SJCRH30 (cell line): Measurements from ENCODE around the gene CEACAM7. TPM values are rescaled to one million over a fixed set of nuclear protein-coding genes. Genes with fewer than 3 reads are reported as not detected.
"Not testable (repeated sequence)": the region's sequence is repeated elsewhere in the genome, so short reads cannot be mapped to it uniquely, and the experiment has no call there.

ENCODE experiments used
- DNase-seq, 2 experiments: peaks; one replicate each; pipeline ENCODE4 v3.0.0-alpha.2; 2015 to 2020
- H3K27ac ChIP-seq: fragments of 250-450 bp; sonication (Bioruptor Pico); 2 replicates; pipeline ENCODE4 v1.5.1; 2020; ENCODE audit warnings: mild to moderate bottlenecking, moderate library complexity
- H3K27me3 ChIP-seq: fragments of 250-450 bp; sonication (Bioruptor Pico); 2 replicates; pipeline ENCODE4 v1.5.1; 2020; ENCODE audit warnings: mild to moderate bottlenecking, moderate library complexity
- H3K36me3 ChIP-seq: fragments of 250-450 bp; sonication (Bioruptor Pico); 2 replicates; pipeline ENCODE4 v1.5.1; 2020; ENCODE audit warnings: mild to moderate bottlenecking, moderate library complexity
- H3K4me1 ChIP-seq: fragments of 250-450 bp; sonication (Bioruptor Pico); 2 replicates; pipeline ENCODE4 v1.5.1; 2020; ENCODE audit warnings: mild to moderate bottlenecking, moderate library complexity
- H3K4me3 ChIP-seq: fragments of 250-450 bp; sonication (Bioruptor Pico); 2 replicates; pipeline ENCODE4 v1.5.1; 2020; ENCODE audit warnings: mild to moderate bottlenecking, moderate library complexity
- H3K9me3 ChIP-seq: fragments of 250-450 bp; sonication (Bioruptor Pico); replicated peaks from 2 replicates; pipeline ENCODE4 v1.5.1; 2020; ENCODE audit warnings: mild to moderate bottlenecking, moderate library complexity
- total RNA-seq: library from RNA; depleted of rRNA; stranded (reverse); fragments of >200 nt; shearing (Covaris generic); gene quantifications from 2 replicates; pipeline ENCODE4 v1.2.3, GENCODE V29; 2014; rRNA removed

The CEACAM7 gene
- total RNA-seq, result not detected in 2 replicates

DNA sequence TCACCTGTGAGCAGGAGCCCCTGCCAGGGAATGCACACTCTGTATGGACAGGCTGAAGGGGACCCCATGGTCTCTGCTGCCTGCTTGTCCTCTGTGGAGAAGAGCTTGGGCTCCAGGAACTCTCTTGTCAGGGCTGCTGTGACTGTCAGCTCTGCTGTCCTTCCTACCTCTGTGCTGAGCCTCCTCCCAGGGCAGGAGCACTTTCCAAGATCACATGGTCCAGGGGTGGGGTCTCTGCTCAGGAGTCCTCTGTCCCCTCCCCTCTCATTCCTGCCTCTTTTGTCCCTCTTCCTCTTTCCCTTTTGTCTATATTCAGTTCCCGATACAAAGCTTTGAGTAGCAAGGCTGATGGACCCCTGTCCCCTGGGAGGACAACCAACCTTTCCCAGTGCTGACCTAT is at the start of gene CEACAM7:
TSS of gene CEACAM7 (minus strand) at position 173 of the 400 bp plus-strand sequence. CDS start at position 68, 105 bp downstream.
- Histone ChIP-seq H3K4me3 (no peak within 1 kb of the TSS), H3K4me1 (no peaks in the 10 kb centered on the region), H3K27ac (no peak within 1 kb of the TSS), H3K36me3 (no peaks in the 10 kb centered on the region), H3K27me3 (peaks cover 15% of the 10 kb centered on the region; the same call in 1 of the 2 replicates), H3K9me3 (no peaks in the 10 kb centered on the region)
- no peak for DNase-seq

DNA sequence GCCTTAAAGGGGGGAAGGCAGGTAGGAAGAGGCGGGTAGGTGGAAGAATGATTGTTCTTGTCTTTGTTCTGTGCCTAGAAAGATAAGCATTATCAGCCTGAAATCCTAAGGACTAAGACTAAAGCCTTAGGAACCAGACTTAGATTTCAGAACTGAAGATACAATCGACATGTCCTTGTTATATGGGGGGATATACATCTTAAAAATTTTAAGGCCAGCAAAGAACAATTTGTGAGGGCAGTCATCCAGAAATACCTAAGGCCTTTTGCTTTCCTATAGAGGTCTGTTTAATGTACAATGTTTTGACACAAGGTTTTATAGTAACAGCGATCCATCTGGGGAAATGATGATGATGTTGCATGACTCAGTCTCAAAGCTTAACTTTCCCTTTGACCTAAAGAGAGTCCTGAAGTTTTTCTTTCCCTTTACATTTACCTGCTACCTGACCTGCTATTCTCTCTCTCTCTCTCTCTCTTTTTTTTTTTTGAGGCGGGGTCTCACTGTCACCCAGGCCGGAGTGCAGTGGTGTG is 47.1 kb upstream of the CEACAM7 start:
- H3K36me3 ChIP-seq, result no peaks in the 10 kb centered on the region
- peaks cover 16% of the 10 kb centered on the region for H3K27me3 ChIP-seq
- H3K4me1 ChIP-seq, result no peaks in the 10 kb centered on the region
- no peak for DNase-seq
- H3K9me3 ChIP-seq, result no peaks in the 10 kb centered on the region
- no peak overlapping the region for H3K27ac ChIP-seq
- H3K4me3 ChIP-seq, result no peak overlapping the region

DNA sequence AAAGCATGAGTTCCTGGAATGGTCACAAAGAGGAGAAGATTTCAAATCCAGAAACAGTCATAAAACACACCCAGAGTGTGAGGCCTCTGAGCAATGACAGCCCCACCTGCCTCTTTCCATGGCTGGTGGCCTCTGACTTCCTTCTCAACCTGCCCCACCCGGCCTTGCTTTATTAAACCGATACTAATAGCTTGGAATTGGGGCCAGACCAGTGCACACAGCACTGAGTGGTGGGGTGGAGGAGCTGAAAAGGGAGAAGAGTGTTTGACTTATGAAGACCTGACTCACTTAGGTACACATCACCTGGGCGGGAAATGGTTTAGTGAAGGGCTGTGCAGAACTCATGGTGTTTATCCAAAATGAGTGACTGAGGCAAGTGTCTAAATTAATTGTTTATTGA is 46.5 kb upstream of the CEACAM7 start:
- no peak for DNase-seq
- peaks cover 14% of the 10 kb centered on the region for H3K27me3 ChIP-seq
- H3K27ac ChIP-seq, result no peak overlapping the region
- no peaks in the 10 kb centered on the region for H3K4me1 ChIP-seq
- no peaks in the 10 kb centered on the region for H3K9me3 ChIP-seq
- no peak overlapping the region for H3K4me3 ChIP-seq
- no peaks in the 10 kb centered on the region for H3K36me3 ChIP-seq

DNA sequence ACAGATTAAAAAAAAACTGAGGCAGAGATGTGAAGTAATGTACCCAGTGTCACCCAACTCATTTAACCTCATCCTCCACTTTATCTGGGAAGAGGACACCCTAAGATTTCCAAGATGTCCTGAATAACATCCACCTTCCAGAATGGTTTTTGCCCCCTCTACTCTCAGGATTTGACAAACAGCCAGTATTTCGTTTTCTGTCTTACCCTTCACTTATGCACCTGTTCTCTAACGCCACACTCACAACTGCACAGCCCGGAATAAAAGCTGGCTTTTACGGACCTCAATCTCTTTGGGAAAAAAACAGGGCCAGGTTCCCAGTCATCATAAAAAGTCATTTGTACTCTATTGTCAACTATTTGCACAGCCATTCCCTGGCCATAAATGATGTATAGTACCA is 46.1 kb upstream of the CEACAM7 start:
- no peak for DNase-seq
- Histone ChIP-seq H3K36me3 (no peaks in the 10 kb centered on the region), H3K27ac (no peak overlapping the region), H3K27me3 (peaks cover 14% of the 10 kb centered on the region), H3K4me1 (no peaks in the 10 kb centered on the region), H3K9me3 (no peaks in the 10 kb centered on the region), H3K4me3 (no peak overlapping the region)

DNA sequence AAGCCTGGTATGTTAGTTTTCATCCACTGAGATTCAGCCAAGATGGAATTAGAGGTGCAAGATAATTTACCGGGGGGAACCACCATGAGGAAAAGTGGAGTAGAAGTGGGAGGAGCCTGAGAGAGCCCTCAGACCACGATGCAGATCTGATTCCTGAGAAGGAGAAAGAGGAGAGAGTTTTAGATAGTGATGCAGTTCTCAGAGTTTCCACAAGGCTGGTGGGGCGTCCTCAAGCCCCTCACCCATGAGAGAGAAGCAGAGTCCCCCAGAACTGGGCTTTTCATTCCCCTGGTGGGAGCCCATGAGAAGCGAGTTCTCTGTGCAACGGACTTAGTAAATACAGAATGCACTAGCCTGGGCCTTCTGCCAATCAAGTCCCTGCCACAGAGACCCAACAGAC is 38.4 kb upstream of the CEACAM7 start:
- Histone ChIP-seq H3K27me3 (peaks cover 3% of the 10 kb centered on the region; the same call in 1 of the 2 replicates), H3K4me3 (no peak overlapping the region), H3K36me3 (no peaks in the 10 kb centered on the region), H3K4me1 (no peaks in the 10 kb centered on the region), H3K9me3 (no peaks in the 10 kb centered on the region), H3K27ac (no peak overlapping the region)
- DNase-seq, result no peak

DNA sequence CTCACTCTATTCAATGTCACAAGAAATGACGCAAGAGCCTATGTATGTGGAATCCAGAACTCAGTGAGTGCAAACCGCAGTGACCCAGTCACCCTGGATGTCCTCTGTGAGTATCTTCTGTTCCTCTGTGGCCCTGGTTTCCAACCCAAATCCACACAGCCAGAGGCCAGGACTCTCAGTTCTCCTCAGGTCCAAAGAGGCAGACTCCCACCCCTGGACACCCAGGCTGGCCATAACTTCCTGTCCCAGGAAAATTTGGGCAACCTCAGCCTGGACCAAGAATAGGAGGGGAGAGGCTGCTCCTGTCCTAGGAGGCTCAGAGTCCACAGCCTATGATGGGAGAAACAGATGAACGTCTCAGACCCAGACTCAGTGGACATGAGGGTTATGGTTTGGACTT is 32.0 kb upstream of the CEACAM7 start:
- no peaks in the 10 kb centered on the region for H3K9me3 ChIP-seq
- H3K36me3 ChIP-seq, result no peaks in the 10 kb centered on the region
- H3K4me3 ChIP-seq, result no peak overlapping the region

DNA sequence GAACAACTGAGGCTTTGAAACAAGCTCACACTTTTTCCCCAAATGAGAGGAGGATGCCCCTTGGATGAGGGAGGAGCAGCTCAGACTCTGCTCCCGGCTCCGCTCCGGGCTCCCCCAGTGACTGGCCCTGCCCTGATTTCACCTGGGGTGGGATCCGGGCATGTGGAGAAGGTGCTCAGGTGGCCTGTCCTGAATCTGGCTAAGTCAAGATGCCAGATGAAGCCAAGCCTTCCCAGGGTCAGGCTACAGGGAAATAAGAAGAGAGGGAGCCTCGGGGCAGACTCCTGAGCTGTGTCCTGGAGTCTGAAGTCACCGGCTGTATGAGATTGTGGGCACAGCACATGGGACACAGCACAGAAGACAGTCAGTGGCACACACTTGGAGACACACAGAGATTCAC is 30.7 kb upstream of the CEACAM7 start:
- H3K27ac ChIP-seq, result no peak overlapping the region
- peaks cover 25% of the 10 kb centered on the region; the same call in 1 of the 2 replicates for H3K27me3 ChIP-seq
- DNase-seq, result no peak
- H3K9me3 ChIP-seq, result no peaks in the 10 kb centered on the region
- no peaks in the 10 kb centered on the region for H3K4me1 ChIP-seq
- H3K36me3 ChIP-seq, result no peaks in the 10 kb centered on the region
- H3K4me3 ChIP-seq, result no peak overlapping the region

More for the DNA sequence above, 32.0 kb upstream of the CEACAM7 start:
- Histone ChIP-seq H3K27me3 (peaks cover 16% of the 10 kb centered on the region; the same call in 1 of the 2 replicates), H3K27ac (no peak overlapping the region), H3K4me1 (no peaks in the 10 kb centered on the region)
- DNase-seq, result no peak

DNA sequence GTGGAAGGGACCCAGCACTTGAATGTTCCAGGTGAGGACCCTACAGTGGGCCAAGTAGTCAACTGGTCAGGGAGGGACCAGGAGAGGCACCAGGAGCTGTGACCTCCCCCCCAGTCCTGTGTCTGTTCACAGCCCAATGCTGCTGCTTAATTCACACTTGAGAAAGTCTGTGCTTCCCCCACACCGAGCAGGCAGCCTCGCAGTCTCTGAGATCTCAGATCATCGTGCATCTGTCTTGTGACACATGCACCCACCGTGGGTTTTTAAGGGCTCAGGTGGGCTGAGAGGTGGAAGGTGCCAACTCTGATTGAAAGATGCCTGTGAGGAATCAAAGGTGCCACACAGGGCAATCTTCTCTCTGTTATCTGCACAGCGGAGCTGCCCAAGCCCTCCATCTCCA is 26.5 kb upstream of the CEACAM7 start:
- H3K9me3 ChIP-seq, result no peaks in the 10 kb centered on the region
- no peak for DNase-seq
- peaks cover 47% of the 10 kb centered on the region for H3K27me3 ChIP-seq
- no peak overlapping the region for H3K27ac ChIP-seq
- no peaks in the 10 kb centered on the region for H3K4me1 ChIP-seq
- no peak overlapping the region for H3K4me3 ChIP-seq
- no peaks in the 10 kb centered on the region for H3K36me3 ChIP-seq

DNA sequence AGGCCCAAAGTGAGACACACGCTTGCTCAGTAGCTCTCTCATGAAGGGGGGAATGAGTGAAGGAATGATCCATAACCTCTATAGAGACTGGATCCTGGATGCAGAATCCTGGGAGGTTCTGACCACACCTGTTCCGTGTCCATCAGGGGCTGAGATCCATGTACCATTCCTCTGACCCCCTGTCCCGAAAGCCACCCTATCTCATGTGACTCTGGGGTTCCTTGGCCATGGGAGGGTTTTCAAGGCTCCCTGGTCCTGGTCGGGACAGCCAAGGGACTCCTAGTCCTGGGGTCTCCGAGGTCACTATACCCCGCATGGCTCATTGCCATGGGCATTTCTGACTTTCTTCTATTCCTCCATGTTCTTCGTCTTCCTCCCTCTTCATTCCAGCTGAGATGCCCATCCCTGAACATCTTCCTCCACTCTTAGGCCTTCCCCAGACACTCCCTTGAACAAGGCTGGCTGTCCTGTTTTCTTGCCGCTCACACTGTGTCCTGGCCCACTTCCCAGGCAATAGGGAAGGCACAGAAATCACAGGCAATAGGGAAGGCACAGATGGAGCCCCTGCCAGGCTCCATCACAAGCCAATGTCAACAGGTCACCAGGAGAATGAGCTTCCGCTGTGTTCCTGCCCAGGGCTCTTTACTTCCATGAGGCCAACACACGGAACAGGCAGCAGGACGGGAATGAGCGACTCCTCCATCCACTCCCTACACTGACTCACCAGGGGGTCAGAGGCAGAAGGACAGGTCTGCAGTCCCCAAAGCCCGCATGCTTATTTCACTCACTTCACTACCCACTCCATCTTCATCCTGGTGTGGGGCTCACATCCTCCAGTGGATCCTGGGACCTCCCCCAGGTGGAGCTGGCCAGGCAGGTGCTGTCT is 23.5 kb upstream of the CEACAM7 start:
- Histone ChIP-seq H3K27me3 (peaks cover 54% of the 10 kb centered on the region), H3K27ac (no peak overlapping the region), H3K4me3 (no peak overlapping the region), H3K4me1 (no peaks in the 10 kb centered on the region), H3K36me3 (no peaks in the 10 kb centered on the region), H3K9me3 (no peaks in the 10 kb centered on the region)
- no peak for DNase-seq

DNA sequence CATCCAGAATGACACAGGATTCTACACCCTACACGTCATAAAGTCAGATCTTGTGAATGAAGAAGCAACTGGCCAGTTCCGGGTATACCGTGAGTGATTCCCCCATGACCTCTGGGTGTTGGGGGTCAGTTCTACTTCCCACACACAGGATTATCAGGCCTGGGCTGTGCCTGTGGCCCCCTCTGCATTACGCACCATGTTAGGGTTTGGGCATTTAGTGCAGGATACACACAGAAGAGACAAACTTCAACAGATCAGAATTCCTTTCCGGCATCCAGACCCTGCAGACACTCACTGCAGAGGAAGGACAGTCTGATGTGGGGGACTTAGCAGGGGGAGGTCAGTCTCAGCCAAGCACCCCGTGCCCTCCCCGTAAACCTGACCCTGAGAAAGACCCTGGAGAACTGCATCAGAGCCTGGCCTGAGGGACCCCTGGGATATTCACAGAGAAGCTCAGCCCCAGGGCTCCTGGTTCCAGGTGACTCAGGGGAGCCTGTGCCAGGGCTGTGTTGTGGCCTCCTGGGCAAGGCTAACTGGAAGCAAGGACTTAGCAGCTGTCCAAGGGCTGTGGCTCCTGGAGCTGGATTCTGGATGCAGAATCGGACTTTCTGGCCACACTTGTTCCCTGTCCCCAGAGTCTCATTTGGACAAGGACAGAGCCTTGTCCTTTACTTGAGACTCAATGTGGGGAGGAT is 22.0 kb upstream of the CEACAM7 start:
- Histone ChIP-seq H3K4me1 (no peaks in the 10 kb centered on the region), H3K27me3 (peaks cover 48% of the 10 kb centered on the region), H3K36me3 (no peaks in the 10 kb centered on the region), H3K4me3 (no peak overlapping the region), H3K9me3 (no peaks in the 10 kb centered on the region), H3K27ac (no peak overlapping the region)
- no peak for DNase-seq

DNA sequence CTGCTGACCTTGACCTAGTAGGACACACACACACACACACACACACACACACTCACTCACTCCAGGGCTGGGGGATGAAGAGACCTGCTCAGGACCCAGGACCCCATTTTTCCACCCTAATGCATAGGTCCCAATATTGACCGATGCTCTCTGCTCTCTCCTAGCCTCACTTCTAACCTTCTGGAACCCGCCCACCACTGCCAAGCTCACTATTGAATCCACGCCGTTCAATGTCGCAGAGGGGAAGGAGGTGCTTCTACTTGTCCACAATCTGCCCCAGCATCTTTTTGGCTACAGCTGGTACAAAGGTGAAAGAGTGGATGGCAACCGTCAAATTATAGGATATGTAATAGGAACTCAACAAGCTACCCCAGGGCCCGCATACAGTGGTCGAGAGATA is 21.4 kb upstream of the CEACAM7 start:
- not testable (repeated sequence) for H3K4me3 ChIP-seq, H3K4me1 ChIP-seq, H3K27ac ChIP-seq, DNase-seq, H3K36me3 ChIP-seq, H3K9me3 ChIP-seq
- H3K27me3 ChIP-seq, result peaks cover 46% of the 10 kb centered on the region

DNA sequence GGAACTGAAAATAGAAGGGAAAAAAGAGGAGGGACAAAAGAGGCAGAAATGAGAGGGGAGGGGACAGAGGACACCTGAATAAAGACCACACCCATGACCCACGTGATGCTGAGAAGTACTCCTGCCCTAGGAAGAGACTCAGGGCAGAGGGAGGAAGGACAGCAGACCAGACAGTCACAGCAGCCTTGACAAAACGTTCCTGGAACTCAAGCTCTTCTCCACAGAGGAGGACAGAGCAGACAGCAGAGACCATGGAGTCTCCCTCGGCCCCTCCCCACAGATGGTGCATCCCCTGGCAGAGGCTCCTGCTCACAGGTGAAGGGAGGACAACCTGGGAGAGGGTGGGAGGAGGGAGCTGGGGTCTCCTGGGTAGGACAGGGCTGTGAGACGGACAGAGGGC is 20.4 kb upstream of the CEACAM7 start, which contains the start of gene CEACAM5:
TSS of gene CEACAM5 (plus strand) at position 146 of the 400 bp plus-strand sequence. CDS start at position 252, 106 bp downstream.
- no peaks in the 10 kb centered on the region for H3K4me1 ChIP-seq
- peaks cover 38% of the 10 kb centered on the region for H3K27me3 ChIP-seq
- no peaks in the 10 kb centered on the region for H3K9me3 ChIP-seq
- H3K4me3 ChIP-seq, result no peak within 1 kb of the TSS
- H3K36me3 ChIP-seq, result no peaks in the 10 kb centered on the region
- H3K27ac ChIP-seq, result no peak within 1 kb of the TSS
- no peak for DNase-seq

DNA sequence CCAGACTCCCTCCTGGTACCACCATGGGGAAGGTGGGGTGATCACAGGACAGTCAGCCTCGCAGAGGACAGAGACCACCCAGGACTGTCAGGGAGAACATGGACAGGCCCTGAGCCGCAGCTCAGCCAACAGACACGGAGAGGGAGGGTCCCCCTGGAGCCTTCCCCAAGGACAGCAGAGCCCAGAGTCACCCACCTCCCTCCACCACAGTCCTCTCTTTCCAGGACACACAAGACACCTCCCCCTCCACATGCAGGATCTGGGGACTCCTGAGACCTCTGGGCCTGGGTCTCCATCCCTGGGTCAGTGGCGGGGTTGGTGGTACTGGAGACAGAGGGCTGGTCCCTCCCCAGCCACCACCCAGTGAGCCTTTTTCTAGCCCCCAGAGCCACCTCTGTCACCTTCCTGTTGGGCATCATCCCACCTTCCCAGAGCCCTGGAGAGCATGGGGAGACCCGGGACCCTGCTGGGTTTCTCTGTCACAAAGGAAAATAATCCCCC is 19.9 kb upstream of the CEACAM7 start:
- Histone ChIP-seq H3K27ac (no peak overlapping the region), H3K27me3 (peaks cover 34% of the 10 kb centered on the region), H3K9me3 (no peaks in the 10 kb centered on the region), H3K36me3 (no peaks in the 10 kb centered on the region), H3K4me3 (no peak overlapping the region), H3K4me1 (no peaks in the 10 kb centered on the region)
- DNase-seq, result no peak

DNA sequence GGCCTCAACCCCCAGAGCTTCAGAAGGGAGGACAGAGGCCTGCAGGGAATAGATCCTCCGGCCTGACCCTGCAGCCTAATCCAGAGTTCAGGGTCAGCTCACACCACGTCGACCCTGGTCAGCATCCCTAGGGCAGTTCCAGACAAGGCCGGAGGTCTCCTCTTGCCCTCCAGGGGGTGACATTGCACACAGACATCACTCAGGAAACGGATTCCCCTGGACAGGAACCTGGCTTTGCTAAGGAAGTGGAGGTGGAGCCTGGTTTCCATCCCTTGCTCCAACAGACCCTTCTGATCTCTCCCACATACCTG is 19.4 kb upstream of the CEACAM7 start:
- no peak overlapping the region for H3K4me3 ChIP-seq

More for the DNA sequence above, 19.4 kb upstream of the CEACAM7 start:
- H3K9me3 ChIP-seq, result no peaks in the 10 kb centered on the region
- no peak for DNase-seq
- no peaks in the 10 kb centered on the region for H3K36me3 ChIP-seq
- H3K27me3 ChIP-seq, result peaks cover 31% of the 10 kb centered on the region
- H3K27ac ChIP-seq, result no peak overlapping the region
- H3K4me1 ChIP-seq, result no peaks in the 10 kb centered on the region; the same call in 1 of the 2 replicates
